Measurements from ENCODE around the gene HPCAL4.

GRCh38 chr1:39632323-39632681 lies 58.9 kb downstream of the HPCAL4 start:
- no peak for TF ChIP-seq POLR2A (IDR thresholded peaks at IDR 0.05)
- no peak for TF ChIP-seq CTCF (IDR thresholded peaks at IDR 0.05)

Measured in body of pancreas (tissue), 4 donors.